ENCODE data around the gene POLA1. TPM values are rescaled to one million over a fixed set of nuclear protein-coding genes. Genes with fewer than 3 reads are reported as not detected.

POLA1 gene
- total and polyA plus RNA-seq, 2 donors from 2014 or later: 2.2 to 9.7 TPM

GRCh38 chrX:24673424-24673823 lies 20.3 kb upstream of the POLA1 start:
- Histone ChIP-seq H3K27me3 (ENCODE audit: control insufficient read depth, insufficient read depth, low read length) (no peaks in the 10 kb centered on the region), H3K4me1 (ENCODE audit: control insufficient read depth in 2 of 3, insufficient read depth in 2 of 3, low read depth in 1 of 3, low read length in 3 of 3) (no peaks in the 10 kb centered on the region), H3K36me3 (ENCODE audit: control insufficient read depth in 2 of 3, insufficient read depth in 3 of 3, low read length in 3 of 3) (no peaks in the 10 kb centered on the region), H3K4me3 (ENCODE audit: low read length in 3 of 3) (no peak overlapping the region), H3K27ac (ENCODE audit: low read depth in 2 of 2, low read length in 2 of 2) (no peak overlapping the region), H3K9ac (ENCODE audit: low read length in 3 of 3) (no peak overlapping the region), H3K9me3 (ENCODE audit: control insufficient read depth in 2 of 3, insufficient read depth in 1 of 3, low read length in 3 of 3) (no peaks in the 10 kb centered on the region)
- intact Hi-C loops (cut with DNase I): no loop called here
- no peak for TF ChIP-seq CTCF (IDR thresholded peaks at IDR 0.05; ENCODE audit: borderline replicate concordance, extremely low read depth, insufficient read depth)
- no peak for DNase-seq
- FAIRE-seq: no peak

GRCh38 chrX:24676403-24677024 lies 17.2 kb upstream of the POLA1 start:
- intact Hi-C loops (cut with DNase I): no loop called here
- Histone ChIP-seq H3K4me3 (ENCODE audit: low read length in 3 of 3) (no peak overlapping the region), H3K9me3 (ENCODE audit: control insufficient read depth in 2 of 3, insufficient read depth in 1 of 3, low read length in 3 of 3) (no peaks in the 10 kb centered on the region), H3K27ac (ENCODE audit: low read depth in 2 of 2, low read length in 2 of 2) (no peak overlapping the region), H3K36me3 (ENCODE audit: control insufficient read depth in 2 of 3, insufficient read depth in 3 of 3, low read length in 3 of 3) (no peaks in the 10 kb centered on the region), H3K27me3 (ENCODE audit: control insufficient read depth, insufficient read depth, low read length) (no peaks in the 10 kb centered on the region), H3K4me1 (ENCODE audit: control insufficient read depth in 2 of 3, insufficient read depth in 2 of 3, low read depth in 1 of 3, low read length in 3 of 3) (no peaks in the 10 kb centered on the region), H3K9ac (ENCODE audit: low read length in 3 of 3) (no peak overlapping the region)
- peak; percentile 26 for TF ChIP-seq CTCF (IDR thresholded peaks at IDR 0.05; ENCODE audit: borderline replicate concordance, extremely low read depth, insufficient read depth)
- peak in 1 of 5 donors; percentile 9 for DNase-seq
- FAIRE-seq: peak; percentile 92

- FAIRE-seq (no peak), DNase-seq (no peak)
- H3K4me3 ChIP-seq (ENCODE audit: low read length in 3 of 3): no peak overlapping the region
- no peaks in the 10 kb centered on the region for H3K27me3 ChIP-seq (ENCODE audit: control insufficient read depth, insufficient read depth, low read length)
- intact Hi-C loops (cut with DNase I): no loop called here
- H3K27ac ChIP-seq (ENCODE audit: low read depth in 2 of 2, low read length in 2 of 2): no peak overlapping the region
- no peak for TF ChIP-seq CTCF (IDR thresholded peaks at IDR 0.05; ENCODE audit: borderline replicate concordance, extremely low read depth, insufficient read depth)
- H3K9ac ChIP-seq (ENCODE audit: low read length in 3 of 3): no peak overlapping the region
- H3K9me3 ChIP-seq (ENCODE audit: control insufficient read depth in 2 of 3, insufficient read depth in 1 of 3, low read length in 3 of 3): no peaks in the 10 kb centered on the region
- H3K36me3 ChIP-seq (ENCODE audit: control insufficient read depth in 2 of 3, insufficient read depth in 3 of 3, low read length in 3 of 3): no peaks in the 10 kb centered on the region
- no peaks in the 10 kb centered on the region for H3K4me1 ChIP-seq (ENCODE audit: control insufficient read depth in 2 of 3, insufficient read depth in 2 of 3, low read depth in 1 of 3, low read length in 3 of 3)
These were observed 10.8 kb upstream of the POLA1 start for GRCh38 chrX:24682739-24683432.

Measured in kidney (tissue), 14 donors.